LoVo (cell line): ENCODE measurements around the gene GSN.

Experiments
- DNase-seq: peaks from one replicate; pipeline ENCODE4 v3.0.0-alpha.2; 2016; ENCODE audit warnings: low spot score

The GSN gene

DNA sequence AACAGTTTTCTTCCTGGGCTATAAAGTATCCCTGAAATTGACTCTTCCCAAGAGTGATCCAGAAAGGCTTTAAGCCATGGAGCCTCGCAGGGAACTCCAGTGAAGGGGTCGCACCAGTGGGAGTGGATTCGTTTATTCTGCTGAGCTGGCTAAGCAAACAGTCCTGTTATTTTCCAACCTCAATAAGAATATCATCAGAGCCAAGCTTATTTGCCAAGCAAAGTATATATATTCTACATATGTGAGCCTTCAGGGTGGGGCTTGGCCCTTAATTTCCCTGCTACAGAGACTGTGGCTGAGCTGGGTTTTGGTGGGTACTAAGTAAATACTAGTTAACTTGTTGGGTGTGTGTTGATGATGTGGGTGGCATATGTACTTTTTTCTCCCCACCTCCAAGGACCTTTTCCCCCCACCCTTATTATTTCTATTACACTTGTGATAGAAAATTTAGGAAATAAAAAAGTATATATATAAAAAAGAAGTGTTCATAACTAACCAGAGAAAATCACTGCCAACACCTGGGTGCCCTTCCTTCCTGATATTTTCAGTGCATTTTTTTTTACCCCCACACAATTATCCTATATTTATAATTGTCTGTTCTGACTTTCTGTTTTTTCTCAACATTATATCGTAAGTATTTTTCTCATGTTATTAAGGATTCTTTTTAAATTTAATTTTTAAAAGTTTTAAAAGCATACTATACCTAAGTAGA is 5.3 kb downstream of the GSN start:
- DNase-seq = no peak

DNA sequence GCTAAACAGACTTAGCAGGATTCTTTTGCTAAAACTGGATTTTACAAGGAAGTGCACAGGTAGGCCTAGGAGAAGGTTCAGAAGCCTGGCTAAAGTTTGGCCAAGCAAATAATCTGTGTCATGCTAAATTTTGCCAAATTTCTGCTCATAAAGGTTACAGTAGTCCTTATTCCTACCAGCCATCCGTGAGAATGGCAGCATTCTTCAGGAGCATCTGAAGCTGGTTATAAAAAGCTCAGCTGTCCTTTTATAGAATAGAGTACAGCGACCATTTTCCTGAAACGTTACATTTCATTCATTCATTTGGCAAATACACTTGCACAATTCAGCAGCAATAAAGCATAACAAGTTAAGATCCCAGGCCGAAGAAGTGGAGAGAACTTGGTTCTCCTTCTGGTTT is 6.9 kb downstream of the GSN start:
- DNase-seq = no peak

DNA sequence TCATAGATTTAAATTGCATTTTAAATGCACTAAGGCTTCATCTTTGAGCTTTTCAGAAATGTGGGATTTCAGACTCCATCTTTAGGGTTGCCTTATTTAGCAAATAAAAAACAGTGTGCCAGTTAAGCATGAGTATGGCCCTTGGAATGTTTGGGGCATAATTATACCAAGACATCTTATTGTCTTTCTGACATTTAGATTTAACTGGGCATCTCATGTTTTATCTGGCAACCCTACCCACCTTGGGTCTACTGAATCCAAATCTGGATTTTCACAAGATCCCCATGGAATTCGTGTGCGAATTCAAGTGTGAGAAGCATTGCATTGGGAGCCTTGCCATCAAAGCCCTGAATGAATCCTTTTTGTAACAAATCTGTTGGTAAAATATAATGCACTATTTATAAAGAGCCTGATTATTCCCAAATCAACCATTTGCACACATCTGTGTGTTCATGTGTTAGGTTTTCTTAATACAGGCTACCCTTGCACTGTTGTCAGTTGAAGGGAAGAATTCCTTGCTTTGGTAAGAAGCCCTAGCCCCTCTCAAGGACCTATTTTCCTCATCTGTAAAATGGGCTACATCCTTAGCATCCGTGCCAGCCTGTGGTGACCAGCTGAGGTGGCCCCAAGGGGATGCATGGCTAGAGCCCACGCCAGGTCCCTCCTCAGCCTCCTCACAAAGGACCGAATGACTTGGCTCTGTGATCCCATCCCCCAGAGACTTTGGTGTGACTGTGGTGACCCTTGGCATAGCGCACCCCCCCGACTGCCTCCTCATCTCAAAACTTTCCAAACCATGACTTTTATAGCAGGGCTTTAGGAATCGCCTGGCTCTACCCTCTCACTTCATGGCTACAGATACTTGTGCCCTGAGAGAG is 8.1 kb downstream of the GSN start:
- no peak for DNase-seq

DNA sequence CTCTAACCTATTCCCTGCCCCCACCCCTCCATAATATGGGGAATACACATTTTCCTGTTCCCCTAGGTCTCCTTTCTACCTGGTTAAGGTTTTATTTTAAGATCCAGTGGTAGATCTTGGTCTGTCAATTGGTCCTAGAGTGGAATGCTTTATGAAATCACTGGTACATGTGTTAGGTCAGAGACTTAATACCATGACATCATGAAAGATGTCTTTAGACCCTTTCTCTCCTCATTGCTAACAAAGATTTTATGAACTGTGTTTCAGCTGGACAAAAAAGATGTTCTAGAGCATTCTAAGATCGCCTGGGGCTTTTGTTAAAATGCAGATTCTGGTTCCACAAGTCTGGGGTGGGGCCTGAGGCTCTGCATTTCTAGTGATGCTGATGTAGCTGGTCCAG is 9.1 kb downstream of the GSN start:
- DNase-seq = no peak

- no peak for DNase-seq
Measured at GRCh38 chr9:121277518-121278295, 9.7 kb downstream of the GSN start.

GRCh38 chr9:121278477-121279261 is 10.7 kb downstream of the GSN start:
- peak; percentile 30 for DNase-seq

DNA sequence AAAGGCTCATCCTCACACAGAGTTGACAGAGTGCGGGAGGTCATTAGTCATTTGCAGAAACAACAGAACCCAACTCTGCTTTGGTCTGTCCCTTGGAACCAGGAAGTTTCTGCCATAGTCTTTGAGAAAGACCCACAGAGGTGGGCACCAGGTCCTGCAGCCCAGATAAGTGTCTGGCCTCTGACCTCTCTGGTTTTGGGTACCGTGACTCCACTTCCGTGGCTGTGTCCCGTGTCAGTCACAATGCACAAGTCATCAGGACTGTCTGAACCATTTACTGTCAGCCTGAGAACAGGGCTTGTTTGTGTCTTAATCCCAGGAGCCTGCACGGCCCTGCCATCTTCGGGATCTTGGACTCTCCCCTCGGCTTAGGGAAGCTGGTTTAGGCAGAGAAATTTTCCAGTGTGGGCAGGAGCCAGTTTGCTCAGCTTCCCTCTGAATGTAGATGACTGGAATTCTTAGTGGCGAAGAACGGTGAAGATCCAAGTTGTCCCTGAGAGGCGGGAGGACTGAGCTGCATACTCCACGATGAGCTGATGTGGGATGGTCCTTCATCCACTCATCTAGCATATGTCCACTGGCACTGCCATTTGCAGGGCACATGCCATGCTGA is 11.9 kb downstream of the GSN start:
- DNase-seq = no peak

- no peak for DNase-seq
Measured at GRCh38 chr9:121280715-121281613, 13.0 kb downstream of the GSN start.

GRCh38 chr9:121281614-121282276 is 13.8 kb downstream of the GSN start:
- peak; percentile 92 for DNase-seq

GRCh38 chr9:121282277-121283079 is 14.5 kb downstream of the GSN start:
- DNase-seq = no peak

GRCh38 chr9:121283080-121283398 is 15.1 kb downstream of the GSN start:
- DNase-seq = no peak

DNA sequence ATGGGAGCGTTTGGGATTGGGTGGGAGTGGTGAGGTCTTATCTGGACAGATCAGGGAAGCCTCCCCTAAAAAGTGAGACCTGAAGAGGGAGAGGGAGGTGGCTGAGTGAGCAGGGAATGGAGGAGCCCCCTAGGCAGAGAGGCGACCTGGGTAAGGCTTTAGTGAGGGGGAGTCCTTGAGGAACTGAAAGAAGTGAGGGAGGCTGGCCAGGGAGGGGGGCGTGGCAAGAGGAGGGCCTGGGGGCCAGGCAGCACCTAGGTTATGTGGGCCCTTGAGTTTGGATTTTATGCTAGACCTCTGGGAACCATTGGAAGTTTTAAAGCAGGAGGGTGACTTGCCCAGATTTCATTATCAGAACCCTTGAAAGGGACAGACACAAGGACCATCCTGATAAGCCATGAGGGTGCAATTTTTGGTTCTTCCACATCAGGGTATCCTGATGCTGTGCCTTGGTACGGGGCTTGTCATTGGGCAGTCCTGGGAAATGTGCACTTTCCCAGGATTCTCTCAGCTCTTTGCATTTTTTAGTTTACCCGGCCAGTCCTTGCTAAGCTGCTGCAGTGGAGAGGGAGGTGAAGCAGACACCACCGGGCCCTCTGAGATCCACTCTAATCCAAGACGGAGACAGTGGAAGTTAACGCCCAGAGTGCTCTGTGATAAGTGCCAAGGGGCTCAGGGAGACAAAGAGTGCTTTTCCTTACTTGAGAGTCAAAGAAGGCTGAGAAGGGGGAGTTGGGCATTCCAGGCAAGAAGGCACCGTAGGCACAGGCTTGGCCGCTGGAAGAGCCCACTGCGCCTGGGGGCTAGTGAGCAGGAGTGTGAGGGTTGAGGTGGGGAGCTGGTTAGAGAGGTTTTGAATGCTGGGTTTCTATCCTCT is 16.1 kb downstream of the GSN start:
- no peak for DNase-seq

DNA sequence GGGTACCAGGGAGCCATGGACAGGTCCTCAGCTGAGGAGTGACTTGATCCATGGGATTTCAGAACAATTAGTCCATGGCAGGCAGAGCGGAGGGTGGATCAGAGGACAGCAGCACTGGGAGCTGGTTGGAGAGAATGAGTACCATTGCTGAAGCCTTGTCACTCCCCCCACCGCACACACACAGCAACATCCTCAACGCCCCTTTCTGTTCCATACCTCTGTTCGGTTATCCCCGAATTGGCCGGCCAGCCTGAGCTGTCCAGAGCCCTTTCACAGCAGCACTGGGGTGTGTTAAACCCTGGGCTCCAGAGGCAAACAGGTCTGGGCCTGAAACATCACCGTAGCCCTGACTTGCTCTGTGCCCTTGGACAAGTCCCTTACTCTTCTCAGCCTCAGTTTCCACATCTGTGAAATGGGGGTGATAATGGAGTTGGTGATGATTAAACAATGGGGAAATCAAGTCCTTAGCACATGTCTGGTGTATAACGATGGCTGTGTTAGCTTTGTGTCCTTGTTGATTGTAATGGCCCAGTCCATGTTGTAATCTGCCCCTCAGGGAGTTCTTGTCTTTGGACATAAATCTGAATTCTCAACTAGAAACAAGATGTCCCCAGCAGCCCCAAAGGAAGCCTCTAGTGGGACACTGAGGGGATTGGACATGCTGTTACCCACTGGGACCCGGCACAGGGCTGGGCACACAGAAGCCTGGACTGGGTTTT is 16.9 kb downstream of the GSN start:
- no peak for DNase-seq

DNA sequence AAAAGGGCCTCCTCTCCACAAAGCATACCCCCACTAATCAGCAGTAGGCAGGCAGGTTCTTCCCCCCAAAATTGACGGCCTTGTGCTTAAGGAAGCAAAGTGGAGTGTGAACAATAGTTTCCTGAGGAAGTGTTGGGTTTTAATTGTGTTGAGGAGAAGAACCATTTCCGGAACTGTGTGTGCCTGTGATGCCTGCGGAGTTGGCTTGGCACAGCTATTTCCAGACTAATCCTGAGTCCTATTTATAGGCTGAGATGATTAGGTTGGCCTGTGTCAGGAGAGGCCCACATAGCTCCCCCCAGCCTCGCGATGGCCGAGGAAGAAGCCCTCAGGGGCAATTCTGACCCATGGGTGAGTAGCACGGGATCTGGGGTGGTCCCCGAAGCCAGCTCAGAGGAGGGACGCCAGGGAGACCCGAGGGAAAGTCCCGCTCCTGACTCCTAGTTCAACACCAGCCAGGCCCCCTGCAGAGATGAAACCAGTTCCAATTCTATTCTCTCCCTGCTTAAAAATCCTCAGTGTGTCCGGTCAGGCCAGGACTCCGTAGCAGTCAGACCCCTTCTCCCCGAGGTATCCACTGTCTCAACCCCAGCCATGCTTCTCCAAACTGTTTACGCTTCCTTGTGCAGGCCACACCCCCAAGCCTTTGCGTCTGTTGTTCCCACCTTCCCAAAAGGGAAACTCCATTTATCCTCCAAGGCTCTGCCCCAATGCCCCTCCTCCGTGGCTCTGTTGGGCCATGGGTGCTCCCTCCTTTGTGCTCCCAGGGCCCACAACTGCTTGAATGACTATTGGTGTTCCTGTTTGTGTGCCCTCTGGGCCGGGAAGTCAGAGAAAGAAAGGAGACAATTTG is 18.1 kb downstream of the GSN start:
- DNase-seq = peak; percentile 63

GRCh38 chr9:121286688-121286972 is 18.7 kb downstream of the GSN start:
- no peak for DNase-seq

GRCh38 chr9:121286973-121287741 is 19.2 kb downstream of the GSN start:
- DNase-seq = peak; percentile 93
